NCI-H187 treated with DMSO at 0.1 percent for 48 hours (cell line): ENCODE results near the gene KMT5B.

ENCODE experiments used
- DNase-seq: peaks from one replicate; lab custom pipeline; 2025; lab: John Stamatoyannopoulos, UW

The KMT5B gene

DNA sequence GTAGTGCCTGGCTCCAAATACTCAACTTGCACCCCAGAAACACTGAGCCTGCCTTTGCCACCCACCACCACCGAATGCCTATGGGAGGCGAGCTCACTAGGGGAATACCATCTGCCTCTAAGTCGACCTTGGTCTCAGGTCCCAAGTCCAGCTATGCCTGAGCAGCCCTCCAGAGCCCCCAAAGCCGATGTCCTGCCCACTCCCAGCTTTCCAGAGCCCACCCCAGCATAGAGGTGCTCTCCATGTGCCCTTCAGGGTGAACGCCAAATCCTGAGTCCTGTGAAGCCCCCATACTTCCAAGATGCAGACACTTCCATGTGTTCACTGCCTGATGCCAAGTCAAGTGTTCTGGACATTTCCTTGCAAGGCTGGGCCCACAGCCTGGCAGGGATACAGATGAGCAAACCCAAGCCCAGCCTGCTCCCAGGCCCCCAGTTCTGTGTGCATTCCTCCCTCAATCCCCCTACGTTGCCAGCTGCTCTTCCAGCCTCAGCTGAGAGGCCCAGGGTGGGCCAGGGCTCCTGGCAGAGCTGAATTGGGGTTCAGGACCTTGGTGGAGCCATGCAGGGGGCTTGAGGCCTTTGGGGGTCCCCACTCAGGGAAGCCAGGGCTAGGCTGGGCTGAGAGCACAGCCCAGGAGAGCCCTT is 2.6 kb upstream of the KMT5B start:
- no peak for DNase-seq

- no peak for DNase-seq
Measured at GRCh38 chr11:68215087-68215445, 2.0 kb upstream of the KMT5B start.

- no peak for DNase-seq
Measured at GRCh38 chr11:68214173-68215086, 1.3 kb upstream of the KMT5B start.

DNA sequence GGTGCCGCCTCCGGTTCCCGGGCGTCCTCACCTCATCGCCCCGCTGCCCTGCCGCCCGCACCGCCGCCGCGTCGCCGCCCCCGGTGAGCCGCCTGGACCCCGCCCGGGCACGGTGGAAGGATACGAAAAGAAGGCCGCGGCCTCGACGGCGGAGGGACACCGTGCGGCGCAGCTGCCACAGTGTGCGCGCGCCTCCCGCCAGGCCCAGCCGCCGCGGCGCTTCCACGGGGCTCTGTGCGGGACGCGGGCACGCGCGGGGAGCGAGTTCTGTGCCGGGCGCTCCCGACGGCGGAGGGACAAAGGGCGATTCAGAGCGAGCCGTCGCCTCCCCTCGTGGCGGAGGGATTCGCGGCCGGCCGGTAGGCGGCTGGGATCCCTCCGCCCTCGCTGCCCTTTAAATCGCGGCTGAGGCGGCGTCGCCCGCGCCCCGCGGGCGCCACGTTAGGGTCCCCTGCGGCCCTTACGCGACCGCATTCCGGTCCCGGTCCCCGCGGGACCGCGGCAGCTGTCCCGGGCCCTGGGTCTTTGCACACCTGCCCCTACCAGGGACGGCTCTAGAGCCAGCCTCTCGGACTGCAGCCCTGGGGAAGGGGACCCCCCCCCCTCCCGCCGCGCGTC is 568 bp upstream of the KMT5B start:
- DNase-seq = no peak

GRCh38 chr11:68212421-68213134 is 518 bp downstream of the KMT5B start:
- no peak for DNase-seq

- no peak for DNase-seq
Measured at GRCh38 chr11:68211546-68211945, 1.6 kb downstream of the KMT5B start.

DNA sequence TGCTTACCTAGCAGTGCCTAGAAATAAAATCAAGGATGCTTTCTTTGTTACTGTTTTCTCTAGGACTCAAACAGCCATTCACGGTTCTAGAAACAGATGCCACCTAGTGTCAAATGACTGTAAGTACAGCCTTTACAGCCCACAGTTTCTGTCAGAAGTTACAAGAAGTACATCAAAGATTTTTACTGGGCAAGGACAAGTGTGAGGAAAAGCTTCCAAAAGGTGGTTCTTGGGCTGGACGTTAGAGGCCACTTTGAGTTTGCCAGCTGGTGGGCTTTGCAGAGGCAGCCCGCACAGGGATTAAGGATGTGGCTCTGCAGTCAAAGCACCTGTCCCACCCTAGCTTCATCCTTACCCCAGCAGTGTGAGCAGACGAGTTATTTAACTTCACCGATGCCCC is 6.9 kb downstream of the KMT5B start:
- no peak for DNase-seq

GRCh38 chr11:68204402-68204801 is 8.7 kb downstream of the KMT5B start:
- no peak for DNase-seq

GRCh38 chr11:68202165-68202564 is 10.9 kb downstream of the KMT5B start:
- no peak for DNase-seq

DNA sequence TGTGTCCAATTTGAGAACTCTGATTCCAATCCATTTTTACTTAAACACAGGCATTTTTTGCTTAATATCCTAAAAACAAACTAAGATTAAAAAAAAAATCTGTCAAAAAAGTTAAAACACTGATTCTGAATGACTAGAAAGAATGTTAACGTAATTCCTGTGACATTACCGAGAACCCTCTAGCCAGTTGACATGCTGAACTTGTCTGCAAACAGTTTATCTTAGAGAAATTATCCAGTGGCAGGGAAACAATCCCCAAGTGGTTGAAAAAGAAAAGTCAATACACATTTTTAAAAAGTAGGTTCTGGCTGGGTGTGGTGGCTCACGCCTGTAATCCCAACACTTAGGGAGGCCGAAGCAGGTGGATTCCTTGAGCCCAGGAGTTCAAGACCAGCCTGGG is 11.6 kb downstream of the KMT5B start:
- no peak for DNase-seq

DNA sequence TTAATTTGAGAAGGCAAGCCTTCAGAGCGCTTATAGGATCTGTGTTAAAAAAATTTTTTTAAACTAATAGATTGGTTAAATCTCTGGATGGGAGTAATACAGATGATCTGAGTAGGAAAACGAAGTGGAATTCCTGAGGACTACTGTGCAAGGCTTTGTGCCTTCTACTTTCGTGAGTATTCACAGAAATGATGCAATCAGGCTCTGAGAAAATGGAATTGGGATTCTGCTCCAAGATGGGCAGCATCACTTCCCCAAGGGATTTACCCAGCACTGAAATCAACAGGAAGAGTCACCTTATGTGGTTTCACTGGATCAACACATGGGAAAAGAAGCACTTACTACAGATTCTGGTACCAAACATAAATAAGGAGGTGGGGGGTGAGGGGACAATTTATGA is 12.5 kb downstream of the KMT5B start:
- no peak for DNase-seq

GRCh38 chr11:68199295-68199987 is 13.7 kb downstream of the KMT5B start:
- DNase-seq = no peak

GRCh38 chr11:68196219-68196618 is 16.9 kb downstream of the KMT5B start:
- DNase-seq = no peak

- no peak for DNase-seq
Measured at GRCh38 chr11:68194675-68195294, 18.3 kb downstream of the KMT5B start.

GRCh38 chr11:68193018-68193417 is 20.1 kb downstream of the KMT5B start:
- DNase-seq = no peak

DNA sequence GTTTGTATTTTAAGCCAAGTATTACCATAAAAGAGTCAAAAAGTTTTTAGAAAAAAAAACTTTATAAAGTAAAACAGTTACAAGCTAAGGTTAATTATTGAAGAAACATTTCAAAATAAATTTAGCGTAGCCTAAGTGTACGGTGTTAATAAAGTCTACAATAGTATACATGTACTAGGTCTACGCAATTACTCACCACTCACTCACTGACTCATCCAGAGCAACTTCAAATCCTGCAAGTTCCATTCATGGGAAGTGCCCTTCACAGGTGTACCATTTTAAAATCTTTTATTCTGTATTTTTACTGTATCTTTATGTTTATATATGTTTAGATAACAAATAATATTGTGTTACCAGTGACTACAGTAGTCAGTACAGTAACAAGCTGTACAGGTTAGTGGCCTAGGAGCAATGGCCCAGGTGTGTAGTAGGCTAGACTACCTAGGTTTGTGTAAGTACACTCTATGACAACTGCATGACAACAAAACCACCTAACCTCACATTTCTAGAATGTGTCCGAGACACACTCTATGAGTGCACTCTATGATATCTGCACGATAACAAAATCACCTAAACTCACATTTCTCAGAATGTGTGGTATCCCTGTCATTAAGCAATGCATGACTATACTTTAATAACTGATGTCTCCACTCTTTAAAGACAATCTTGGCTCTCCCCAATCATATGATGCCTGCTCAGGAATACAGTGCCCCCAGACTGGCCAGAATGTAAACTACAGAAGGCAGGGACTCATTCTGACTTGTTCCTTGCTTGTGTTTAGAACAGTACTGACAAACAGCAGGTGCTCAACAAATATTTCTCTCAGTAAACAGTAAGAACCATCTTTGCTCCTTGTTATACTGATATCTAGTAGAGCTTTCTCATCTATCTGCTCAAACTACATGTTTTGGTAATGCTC is 21.2 kb downstream of the KMT5B start:
- no peak for DNase-seq

GRCh38 chr11:68189888-68190287 is 23.2 kb downstream of the KMT5B start:
- no peak for DNase-seq

- DNase-seq = no peak
Measured at GRCh38 chr11:68189082-68189481, 24.0 kb downstream of the KMT5B start.

- no peak for DNase-seq
Measured at GRCh38 chr11:68186061-68186460, 27.0 kb downstream of the KMT5B start.

DNA sequence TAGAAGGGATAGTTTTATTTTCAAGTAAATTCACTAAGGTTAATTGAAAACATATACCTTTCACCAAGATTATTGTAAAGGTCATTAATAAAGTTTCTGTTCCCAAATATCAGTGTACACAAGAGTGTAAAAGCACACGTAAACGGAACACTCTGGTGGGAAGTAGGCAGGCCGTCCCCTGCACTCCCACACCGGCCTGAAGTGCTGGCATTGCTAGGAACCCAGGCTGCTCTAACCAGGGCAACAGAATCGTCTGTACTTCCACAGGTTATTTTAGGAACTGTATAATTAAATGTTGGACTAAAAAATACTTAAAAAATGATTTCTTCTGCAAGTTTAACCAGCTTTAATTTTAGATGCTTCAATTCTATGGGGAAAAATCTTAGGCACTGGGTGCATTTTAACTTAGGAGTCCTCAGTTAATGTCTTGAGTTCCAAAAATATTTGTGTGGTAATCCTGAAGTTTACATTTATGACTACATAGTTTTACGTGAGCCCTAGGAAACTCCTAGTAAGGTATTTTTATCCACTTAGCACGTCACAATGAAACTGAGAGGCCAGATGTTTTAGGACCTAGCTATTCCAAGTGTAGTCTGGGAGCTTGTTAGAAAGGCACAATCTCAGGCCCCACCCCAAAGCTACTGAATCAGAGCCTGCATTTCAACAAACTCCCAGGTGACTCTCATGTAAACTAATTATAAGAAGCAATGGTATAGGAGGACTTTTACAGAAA is 31.2 kb downstream of the KMT5B start:
- DNase-seq = no peak
